ENCODE measurements around the gene GPR151.
A peak's percentile ranks its signal among the peaks of the same experiment; 100 is the strongest.

GPR151 gene

DNA sequence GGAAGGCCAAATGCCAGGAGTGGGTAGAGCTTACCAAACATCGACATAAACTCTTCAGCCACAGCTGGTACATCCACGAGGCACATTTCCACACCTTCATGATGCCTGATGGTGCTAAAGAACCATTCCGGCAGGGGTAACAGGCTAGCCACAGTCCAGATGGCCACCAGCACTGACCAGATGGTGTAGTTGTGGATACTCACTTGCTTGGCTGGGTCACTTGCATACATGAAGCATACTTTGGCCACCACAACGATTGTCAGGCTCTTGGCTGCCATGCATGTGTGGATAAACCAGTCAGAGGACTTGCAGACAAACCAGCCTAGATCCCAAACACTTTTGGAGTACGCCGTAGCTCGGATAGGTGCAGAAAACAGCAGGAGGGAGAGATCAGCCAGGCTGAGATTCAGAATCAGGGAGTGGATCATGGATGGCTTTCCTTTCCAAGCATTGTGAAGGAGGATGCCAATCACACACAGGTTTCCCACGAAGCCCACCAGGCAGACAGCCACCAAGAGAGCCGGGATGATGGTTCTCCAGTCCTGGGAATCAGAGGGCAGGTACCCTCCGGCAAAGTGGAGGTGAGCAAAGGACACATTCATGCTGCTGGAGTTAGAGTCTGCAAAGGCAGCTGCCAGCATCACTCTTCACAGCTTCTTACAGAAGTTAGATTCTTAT is 378 bp downstream of the GPR151 start:
- DNase-seq (ENCODE audit: low read depth): no peak
- Histone ChIP-seq H3K36me3 (ENCODE audit: control insufficient read depth, insufficient read depth, low read length, severe bottlenecking) (peaks cover 27% of the 10 kb centered on the region), H3K9me3 (ENCODE audit: control insufficient read depth, low read length) (no peaks in the 10 kb centered on the region), H3K27me3 (replicated peaks; ENCODE audit: control insufficient read depth, insufficient read depth, low read length) (no peaks in the 10 kb centered on the region), H3K4me3 (ENCODE audit: low read length) (no peak overlapping the region), H3K4me1 (ENCODE audit: control insufficient read depth, insufficient read depth, low read length) (peaks cover 3% of the 10 kb centered on the region), H3K9ac (ENCODE audit: low read length) (no peak overlapping the region)

DNA sequence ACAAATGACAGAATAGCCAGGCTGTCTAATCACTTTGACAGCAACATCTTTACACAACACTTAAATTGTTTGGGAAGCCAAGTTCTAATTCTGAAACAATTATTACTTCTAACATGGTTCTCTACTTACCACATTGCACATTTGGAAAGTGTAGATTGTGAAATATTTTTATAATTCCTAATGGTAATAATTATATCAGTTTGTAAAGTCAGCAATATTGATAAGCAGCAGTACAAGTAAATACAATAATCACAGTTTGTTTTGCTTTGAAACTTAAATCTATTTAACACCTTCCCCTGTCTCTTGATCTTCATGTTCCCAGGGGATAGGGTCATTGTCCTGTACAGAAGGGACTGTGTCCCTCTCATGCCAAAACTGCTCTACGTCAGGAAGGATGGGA is 1.4 kb downstream of the GPR151 start:
- DNase-seq (ENCODE audit: low read depth): no peak
- Histone ChIP-seq H3K4me3 (ENCODE audit: low read length) (no peak overlapping the region), H3K4me1 (ENCODE audit: control insufficient read depth, insufficient read depth, low read length) (peaks cover 3% of the 10 kb centered on the region), H3K9ac (ENCODE audit: low read length) (no peak overlapping the region), H3K27me3 (replicated peaks; ENCODE audit: control insufficient read depth, insufficient read depth, low read length) (no peaks in the 10 kb centered on the region), H3K9me3 (ENCODE audit: control insufficient read depth, low read length) (no peaks in the 10 kb centered on the region), H3K36me3 (ENCODE audit: control insufficient read depth, insufficient read depth, low read length, severe bottlenecking) (peaks cover 37% of the 10 kb centered on the region)

DNA sequence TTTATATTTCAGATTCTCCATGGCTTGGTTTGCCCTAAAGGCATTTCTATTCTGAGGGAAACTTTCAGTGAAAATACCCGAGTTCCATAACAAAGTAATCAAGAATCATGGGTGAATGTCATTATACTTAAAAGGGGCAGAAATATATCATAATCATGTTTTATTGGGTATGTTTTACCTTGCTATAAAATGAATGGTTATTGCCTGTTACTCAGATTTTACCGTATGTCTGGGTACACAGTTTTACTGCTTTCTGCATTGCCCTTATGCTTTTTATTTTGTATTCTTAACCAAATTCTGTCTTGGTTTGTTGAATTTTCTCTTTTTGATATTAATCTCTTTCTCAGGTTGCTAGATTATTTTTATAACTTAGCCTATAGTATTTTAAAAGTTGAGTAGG is 2.5 kb downstream of the GPR151 start:
- Histone ChIP-seq H3K27me3 (replicated peaks; ENCODE audit: control insufficient read depth, insufficient read depth, low read length) (no peaks in the 10 kb centered on the region), H3K36me3 (ENCODE audit: control insufficient read depth, insufficient read depth, low read length, severe bottlenecking) (peaks cover 49% of the 10 kb centered on the region), H3K4me1 (ENCODE audit: control insufficient read depth, insufficient read depth, low read length) (peaks cover 3% of the 10 kb centered on the region), H3K9me3 (ENCODE audit: control insufficient read depth, low read length) (no peaks in the 10 kb centered on the region), H3K9ac (ENCODE audit: low read length) (no peak overlapping the region), H3K4me3 (ENCODE audit: low read length) (no peak overlapping the region)
- no peak for DNase-seq (ENCODE audit: low read depth)

DNA sequence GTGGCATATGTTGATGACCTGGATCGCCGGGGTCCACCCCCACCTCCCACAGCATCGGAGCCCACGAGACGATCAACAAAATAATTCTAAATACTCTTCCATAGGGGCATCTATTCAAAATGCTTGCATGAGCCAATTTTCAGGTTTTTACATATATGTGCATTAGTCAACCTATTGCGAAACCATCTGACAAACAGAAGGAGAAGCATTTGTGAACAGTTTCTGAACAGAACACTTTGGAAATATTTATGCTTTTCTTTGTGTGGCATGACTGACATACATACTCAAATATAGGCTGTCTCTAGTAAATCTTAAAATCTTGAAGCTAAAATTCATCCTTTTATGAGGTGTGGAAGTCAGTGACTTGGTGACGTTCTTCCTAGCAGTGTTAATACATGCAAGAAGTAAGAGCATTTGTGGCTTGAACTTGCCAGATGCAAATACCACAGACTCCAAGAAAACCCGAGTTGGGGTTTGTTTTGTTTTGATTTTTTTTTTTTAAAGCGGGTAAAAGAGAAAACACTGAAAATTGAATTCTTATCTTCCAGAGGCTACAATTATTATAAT is 5.3 kb downstream of the GPR151 start:
- Histone ChIP-seq H3K9ac (ENCODE audit: low read length) (no peak overlapping the region), H3K36me3 (ENCODE audit: control insufficient read depth, insufficient read depth, low read length, severe bottlenecking) (peaks cover 77% of the 10 kb centered on the region), H3K27me3 (replicated peaks; ENCODE audit: control insufficient read depth, insufficient read depth, low read length) (no peaks in the 10 kb centered on the region), H3K9me3 (ENCODE audit: control insufficient read depth, low read length) (no peaks in the 10 kb centered on the region), H3K4me1 (ENCODE audit: control insufficient read depth, insufficient read depth, low read length) (peaks cover 3% of the 10 kb centered on the region), H3K4me3 (ENCODE audit: low read length) (no peak overlapping the region)
- DNase-seq (ENCODE audit: low read depth): peak; percentile 83

DNA sequence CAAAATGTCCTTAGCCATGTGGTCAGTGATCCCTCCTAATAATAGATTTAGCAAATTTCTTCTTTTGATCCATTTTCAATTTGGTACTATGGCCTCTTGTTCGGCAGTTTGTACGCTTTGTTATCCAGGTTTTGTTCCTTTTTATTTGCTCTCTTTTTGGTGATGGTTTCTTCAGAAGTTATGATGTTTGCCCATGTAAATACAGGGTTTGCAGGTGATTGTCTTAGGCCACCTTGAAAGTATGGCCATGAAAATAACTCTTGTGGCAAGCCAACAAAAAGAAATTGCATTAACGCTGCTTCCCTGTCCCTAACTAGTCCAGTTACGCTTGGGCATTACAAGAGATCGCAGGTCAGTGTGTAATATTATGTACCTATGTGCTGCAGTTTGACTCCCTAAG is 8.6 kb downstream of the GPR151 start:
- H3K4me3 ChIP-seq (ENCODE audit: low read length): no peak overlapping the region
- DNase-seq (ENCODE audit: low read depth): no peak
- peaks cover 90% of the 10 kb centered on the region for H3K36me3 ChIP-seq (ENCODE audit: control insufficient read depth, insufficient read depth, low read length, severe bottlenecking)
- no peak overlapping the region for H3K9ac ChIP-seq (ENCODE audit: low read length)
- no peaks in the 10 kb centered on the region for H3K27me3 ChIP-seq (replicated peaks; ENCODE audit: control insufficient read depth, insufficient read depth, low read length)
- no peaks in the 10 kb centered on the region for H3K9me3 ChIP-seq (ENCODE audit: control insufficient read depth, low read length)
- H3K4me1 ChIP-seq (ENCODE audit: control insufficient read depth, insufficient read depth, low read length): no peaks in the 10 kb centered on the region

DNA sequence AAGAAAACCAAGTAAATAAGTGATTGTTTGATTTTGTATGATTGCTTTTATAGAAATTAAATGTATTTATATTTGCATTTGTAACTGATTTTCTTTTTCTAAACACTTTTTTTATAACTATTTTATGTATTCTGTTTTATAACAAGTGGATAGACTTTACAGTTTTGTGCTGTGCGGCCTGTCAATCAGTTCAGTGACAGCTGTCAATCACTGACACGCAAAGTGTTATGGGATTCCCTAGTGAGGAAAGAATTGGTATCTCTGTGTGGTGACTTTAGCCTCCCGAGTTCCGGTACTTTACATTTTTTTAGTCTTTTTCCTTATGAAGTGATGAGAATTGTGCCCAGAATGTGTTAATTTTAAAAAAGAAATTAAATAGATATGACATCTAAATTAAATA is 16.3 kb downstream of the GPR151 start:
- Histone ChIP-seq H3K4me1 (ENCODE audit: control insufficient read depth, insufficient read depth, low read length) (no peaks in the 10 kb centered on the region), H3K4me3 (ENCODE audit: low read length) (no peak overlapping the region), H3K9me3 (ENCODE audit: control insufficient read depth, low read length) (no peaks in the 10 kb centered on the region), H3K27me3 (replicated peaks; ENCODE audit: control insufficient read depth, insufficient read depth, low read length) (no peaks in the 10 kb centered on the region), H3K9ac (ENCODE audit: low read length) (no peak overlapping the region), H3K36me3 (ENCODE audit: control insufficient read depth, insufficient read depth, low read length, severe bottlenecking) (peaks cover 53% of the 10 kb centered on the region)
- no peak for DNase-seq (ENCODE audit: low read depth)

DNA sequence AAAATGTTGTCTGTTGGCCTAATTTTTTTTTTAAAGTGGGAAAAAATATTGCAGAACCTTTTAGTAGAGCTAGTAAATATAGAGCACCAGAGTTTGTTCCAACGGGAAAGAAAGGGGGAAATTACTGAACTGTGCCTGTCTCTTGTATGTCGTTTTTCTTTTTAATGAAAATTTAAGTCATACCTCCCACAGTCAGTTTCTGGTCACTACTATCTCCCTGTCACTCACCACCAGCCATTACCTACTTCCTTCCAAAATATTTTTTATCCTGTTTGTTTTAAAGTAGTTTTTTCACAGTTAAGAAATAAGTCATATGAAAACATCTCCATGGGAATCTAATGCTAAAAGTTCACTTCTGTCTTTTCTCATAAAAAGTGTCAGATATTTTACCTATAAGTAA is 21.3 kb downstream of the GPR151 start:
- H3K9me3 ChIP-seq (ENCODE audit: control insufficient read depth, low read length): no peaks in the 10 kb centered on the region

DNA sequence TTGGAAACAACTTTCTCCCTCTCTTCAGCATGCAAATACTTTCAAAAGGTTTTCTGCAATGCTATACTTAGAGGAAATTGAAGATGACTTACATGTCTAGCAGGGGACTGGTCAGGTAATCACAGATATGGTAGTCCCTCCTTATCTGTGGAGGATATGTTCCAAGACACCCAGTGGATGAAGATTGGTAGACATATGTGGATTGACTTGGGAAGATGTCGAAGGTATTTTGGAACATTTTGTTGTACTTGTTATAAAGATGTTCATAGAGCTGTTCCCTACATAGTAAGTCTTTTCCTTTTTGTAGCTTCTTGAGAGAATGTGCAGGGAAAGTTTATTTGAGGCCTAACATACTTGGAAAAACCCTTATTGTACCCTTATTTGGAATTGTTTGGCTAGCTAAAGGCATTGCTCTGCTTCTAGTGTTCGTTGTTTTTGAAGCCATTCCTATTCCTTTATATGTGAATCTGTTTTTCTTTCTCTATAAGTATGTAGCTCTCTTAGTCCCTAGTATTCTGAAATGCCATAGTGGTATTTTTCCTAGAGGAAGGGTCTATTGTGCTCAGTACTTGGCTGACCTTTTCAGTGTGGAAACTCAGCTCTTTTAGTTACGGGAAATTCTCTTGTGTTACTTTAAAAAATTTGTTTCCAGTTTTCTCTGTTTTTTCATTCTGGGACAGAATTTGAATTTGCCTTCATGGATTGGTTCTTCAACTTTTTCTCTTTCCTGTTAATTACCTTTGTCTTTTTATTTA is 25.7 kb downstream of the GPR151 start:
- H3K36me3 ChIP-seq (ENCODE audit: control insufficient read depth, insufficient read depth, low read length, severe bottlenecking): peaks cover 69% of the 10 kb centered on the region
- H3K4me1 ChIP-seq (ENCODE audit: control insufficient read depth, insufficient read depth, low read length): no peaks in the 10 kb centered on the region
- no peaks in the 10 kb centered on the region for H3K9me3 ChIP-seq (ENCODE audit: control insufficient read depth, low read length)
- no peak overlapping the region for H3K9ac ChIP-seq (ENCODE audit: low read length)
- no peak overlapping the region for H3K4me3 ChIP-seq (ENCODE audit: low read length)
- no peaks in the 10 kb centered on the region for H3K27me3 ChIP-seq (replicated peaks; ENCODE audit: control insufficient read depth, insufficient read depth, low read length)
- DNase-seq (ENCODE audit: low read depth): no peak

More for the DNA sequence above, 21.3 kb downstream of the GPR151 start:
- Histone ChIP-seq H3K4me1 (ENCODE audit: control insufficient read depth, insufficient read depth, low read length) (no peaks in the 10 kb centered on the region), H3K36me3 (ENCODE audit: control insufficient read depth, insufficient read depth, low read length, severe bottlenecking) (peaks cover 54% of the 10 kb centered on the region), H3K9ac (ENCODE audit: low read length) (no peak overlapping the region), H3K4me3 (ENCODE audit: low read length) (no peak overlapping the region), H3K27me3 (replicated peaks; ENCODE audit: control insufficient read depth, insufficient read depth, low read length) (no peaks in the 10 kb centered on the region)
- no peak for DNase-seq (ENCODE audit: low read depth)

DNA sequence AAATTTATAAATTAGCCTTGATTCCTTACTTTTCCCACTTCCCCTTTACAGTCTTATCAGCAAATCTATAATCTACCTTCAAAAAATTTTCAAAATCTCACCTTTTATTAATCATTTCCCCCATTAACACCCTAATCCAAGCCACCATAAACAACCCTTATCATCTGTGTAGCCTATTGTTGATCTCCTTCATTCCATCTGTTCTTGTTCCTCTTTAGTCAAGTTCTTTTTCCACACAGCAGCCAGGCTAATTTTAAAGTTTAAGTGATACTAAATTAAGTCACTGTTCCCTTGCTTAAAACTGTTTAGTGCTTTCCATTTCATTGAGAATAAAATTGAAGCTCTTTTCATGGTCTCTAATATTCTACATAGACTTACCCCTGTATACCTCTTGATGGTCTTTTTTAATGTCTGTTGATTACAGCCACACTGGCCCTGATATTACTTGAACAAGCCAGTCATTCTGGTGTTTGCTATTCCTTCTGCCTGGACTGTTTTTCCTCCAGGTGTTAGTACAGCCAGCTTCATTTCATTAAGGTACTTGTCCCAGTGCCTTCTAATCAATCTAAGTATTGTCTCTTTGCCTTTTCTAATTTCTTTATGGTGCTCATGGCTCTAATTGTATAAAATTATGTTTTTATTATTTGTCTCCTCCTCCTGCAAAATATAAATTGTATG is 31.1 kb downstream of the GPR151 start:
- H3K4me1 ChIP-seq (ENCODE audit: control insufficient read depth, insufficient read depth, low read length): no peaks in the 10 kb centered on the region
- no peaks in the 10 kb centered on the region for H3K9me3 ChIP-seq (ENCODE audit: control insufficient read depth, low read length)
- no peak for DNase-seq (ENCODE audit: low read depth)
- H3K4me3 ChIP-seq (ENCODE audit: low read length): no peak overlapping the region
- H3K36me3 ChIP-seq (ENCODE audit: control insufficient read depth, insufficient read depth, low read length, severe bottlenecking): peaks cover 92% of the 10 kb centered on the region
- no peak overlapping the region for H3K9ac ChIP-seq (ENCODE audit: low read length)
- H3K27me3 ChIP-seq (replicated peaks; ENCODE audit: control insufficient read depth, insufficient read depth, low read length): no peaks in the 10 kb centered on the region

DNA sequence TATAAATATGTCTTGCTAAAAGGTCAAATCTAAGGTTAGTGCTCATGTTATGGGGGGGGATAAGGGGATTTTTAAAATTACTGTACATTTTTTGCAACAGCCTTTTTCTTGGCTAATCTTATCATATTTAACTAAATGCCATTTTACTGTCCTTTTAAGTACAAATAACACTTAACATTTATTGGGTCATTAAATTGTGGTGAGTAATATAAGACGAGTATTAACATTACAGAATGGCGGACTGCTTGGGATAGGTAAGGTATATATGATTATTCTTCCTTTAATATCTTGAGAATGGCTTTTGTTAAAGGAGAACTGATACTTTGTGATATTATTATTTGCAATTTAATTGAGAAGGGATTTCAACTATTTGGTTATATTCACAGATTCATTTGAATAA is 33.2 kb downstream of the GPR151 start:
- H3K36me3 ChIP-seq (ENCODE audit: control insufficient read depth, insufficient read depth, low read length, severe bottlenecking): peaks cover 91% of the 10 kb centered on the region

DNA sequence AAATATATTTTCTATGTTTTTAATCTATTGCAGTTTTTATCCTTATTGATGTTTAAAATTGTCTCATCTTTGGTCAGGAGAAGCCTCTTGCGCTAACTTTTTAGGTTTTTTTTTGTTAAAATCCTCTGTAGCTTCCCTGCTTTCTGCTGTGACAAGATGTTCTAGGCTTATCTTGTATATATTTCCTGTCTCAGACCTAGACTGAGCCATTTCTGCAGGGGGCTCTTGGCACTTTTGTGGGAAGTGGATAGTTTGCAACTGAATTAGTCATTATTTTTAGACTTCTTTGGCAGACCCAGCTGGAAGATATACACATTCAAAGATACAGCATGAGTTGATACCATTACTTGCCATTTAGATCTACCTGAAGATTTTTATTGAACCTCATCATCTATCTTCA is 40.1 kb downstream of the GPR151 start:
- no peak for DNase-seq (ENCODE audit: low read depth)
- no peak overlapping the region for H3K4me3 ChIP-seq (ENCODE audit: low read length)
- H3K36me3 ChIP-seq (ENCODE audit: control insufficient read depth, insufficient read depth, low read length, severe bottlenecking): peaks cover 83% of the 10 kb centered on the region
- no peaks in the 10 kb centered on the region for H3K9me3 ChIP-seq (ENCODE audit: control insufficient read depth, low read length)
- H3K9ac ChIP-seq (ENCODE audit: low read length): no peak overlapping the region
- no peaks in the 10 kb centered on the region for H3K4me1 ChIP-seq (ENCODE audit: control insufficient read depth, insufficient read depth, low read length)
- H3K27me3 ChIP-seq (replicated peaks; ENCODE audit: control insufficient read depth, insufficient read depth, low read length): no peaks in the 10 kb centered on the region

More for the DNA sequence above, 33.2 kb downstream of the GPR151 start:
- no peaks in the 10 kb centered on the region for H3K9me3 ChIP-seq (ENCODE audit: control insufficient read depth, low read length)
- H3K4me1 ChIP-seq (ENCODE audit: control insufficient read depth, insufficient read depth, low read length): no peaks in the 10 kb centered on the region
- no peak overlapping the region for H3K4me3 ChIP-seq (ENCODE audit: low read length)
- no peak for DNase-seq (ENCODE audit: low read depth)
- H3K9ac ChIP-seq (ENCODE audit: low read length): no peak overlapping the region
- no peaks in the 10 kb centered on the region for H3K27me3 ChIP-seq (replicated peaks; ENCODE audit: control insufficient read depth, insufficient read depth, low read length)

Data from adipocyte (in vitro differentiated cells).